Tibial artery (tissue), 4 donors: Measurements from ENCODE around the gene TEAD4.
A peak's percentile ranks its signal among the peaks of the same experiment; 100 is the strongest.

Experiments used
- DNase-seq, 2 donors: peaks; one replicate each; pipeline ENCODE4 v3.0.0-alpha.2; 2019
- H3K27ac ChIP-seq, 2 donors: fragments of 200-600 bp; sonication (generic) in 1 of 2; 1 replicate in 1 of 2; 2 replicates in 1 of 2; pipeline ENCODE4 v1.5.1; 2018 to 2019; ENCODE audit warnings: mild to moderate bottlenecking in 1 of 2
- H3K27me3 ChIP-seq, 2 donors: fragments of 200-600 bp; sonication (generic) in 1 of 2; one replicate each; pipeline versions ENCODE4 v1.5.1 to v1.6.0; 2016 to 2019
- H3K36me3 ChIP-seq, 3 donors: fragments of 200-600 bp; sonication (generic) in 2 of 3; one replicate each; pipeline ENCODE4 v1.5.1; 2016 to 2019; ENCODE audit warnings: mild to moderate bottlenecking in 2 of 3
- H3K4me1 ChIP-seq, 4 donors: fragments of 200-600 bp; sonication (generic) in 2 of 4; 1 replicate in 3 of 4; 2 replicates in 1 of 4; pipeline ENCODE4 v1.5.1; 2016 to 2019
- H3K4me3 ChIP-seq, 2 donors: fragments of 200-600 bp; sonication (generic) in 1 of 2; 1 replicate in 1 of 2; 2 replicates in 1 of 2; pipeline ENCODE4 v1.5.1; 2018 to 2019; ENCODE audit warnings: mild to moderate bottlenecking in 2 of 2
- H3K9me3 ChIP-seq, 3 donors: fragments of 200-600 bp; sonication (generic) in 1 of 3; one replicate each; pipeline ENCODE4 v1.5.1; 2016 to 2019
- intact Hi-C: fragments of 100-400 bp; cut with DNase I; formaldehyde crosslinking; loops from one replicate; pipeline ENCODE4 v1.15.0; 2023; ENCODE audit warnings: low total_unique reads
- TF ChIP-seq, protein P1 (sequence below), 2 experiments: fragments of 200-600 bp in 1 of 2; fragments of 450-650 bp in 1 of 2; IDR thresholded peaks; one replicate each; pipeline ENCODE4 v1.5.1; 2017 to 2019; ENCODE audit warnings: antibody characterized with exemption in 2 of 2, mild to moderate bottlenecking in 1 of 2, moderate library complexity in 1 of 2

The TEAD4 gene

DNA sequence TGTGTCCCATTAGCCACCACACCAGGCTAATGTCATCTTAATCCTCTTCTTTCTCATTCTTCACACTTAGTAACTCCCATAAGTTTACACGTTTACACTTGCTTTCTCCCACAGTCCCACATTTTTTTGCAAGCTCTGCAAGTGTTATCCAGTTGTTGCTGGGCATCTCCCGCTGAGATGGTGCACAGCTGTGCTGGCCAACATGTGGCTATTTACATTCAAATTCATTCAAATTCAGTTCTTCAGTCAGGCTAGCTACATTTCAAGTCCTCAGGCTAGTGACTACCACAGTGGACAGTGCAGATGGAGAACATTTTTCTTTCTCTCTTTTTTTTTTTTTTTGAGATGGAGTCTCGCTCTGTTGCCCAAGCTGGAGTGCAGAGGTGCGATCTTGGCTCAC, 9.8 kb upstream of the TEAD4 start:
- Histone ChIP-seq H3K9me3 (no peaks in the 10 kb centered on the region), H3K36me3 (no peaks in the 10 kb centered on the region), H3K27ac (no peak overlapping the region), H3K4me3 (no peak overlapping the region), H3K4me1 (peaks cover 0 to 3% (median 0%) of the 10 kb centered on the region in 4 donors), H3K27me3 (no peaks in the 10 kb centered on the region)
- intact Hi-C loops, result no loop called here
- DNase-seq, result no peak
- TF ChIP-seq, protein P1, sequence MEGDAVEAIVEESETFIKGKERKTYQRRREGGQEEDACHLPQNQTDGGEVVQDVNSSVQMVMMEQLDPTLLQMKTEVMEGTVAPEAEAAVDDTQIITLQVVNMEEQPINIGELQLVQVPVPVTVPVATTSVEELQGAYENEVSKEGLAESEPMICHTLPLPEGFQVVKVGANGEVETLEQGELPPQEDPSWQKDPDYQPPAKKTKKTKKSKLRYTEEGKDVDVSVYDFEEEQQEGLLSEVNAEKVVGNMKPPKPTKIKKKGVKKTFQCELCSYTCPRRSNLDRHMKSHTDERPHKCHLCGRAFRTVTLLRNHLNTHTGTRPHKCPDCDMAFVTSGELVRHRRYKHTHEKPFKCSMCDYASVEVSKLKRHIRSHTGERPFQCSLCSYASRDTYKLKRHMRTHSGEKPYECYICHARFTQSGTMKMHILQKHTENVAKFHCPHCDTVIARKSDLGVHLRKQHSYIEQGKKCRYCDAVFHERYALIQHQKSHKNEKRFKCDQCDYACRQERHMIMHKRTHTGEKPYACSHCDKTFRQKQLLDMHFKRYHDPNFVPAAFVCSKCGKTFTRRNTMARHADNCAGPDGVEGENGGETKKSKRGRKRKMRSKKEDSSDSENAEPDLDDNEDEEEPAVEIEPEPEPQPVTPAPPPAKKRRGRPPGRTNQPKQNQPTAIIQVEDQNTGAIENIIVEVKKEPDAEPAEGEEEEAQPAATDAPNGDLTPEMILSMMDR (IDR thresholded peaks at IDR 0.05), result no peak

DNA sequence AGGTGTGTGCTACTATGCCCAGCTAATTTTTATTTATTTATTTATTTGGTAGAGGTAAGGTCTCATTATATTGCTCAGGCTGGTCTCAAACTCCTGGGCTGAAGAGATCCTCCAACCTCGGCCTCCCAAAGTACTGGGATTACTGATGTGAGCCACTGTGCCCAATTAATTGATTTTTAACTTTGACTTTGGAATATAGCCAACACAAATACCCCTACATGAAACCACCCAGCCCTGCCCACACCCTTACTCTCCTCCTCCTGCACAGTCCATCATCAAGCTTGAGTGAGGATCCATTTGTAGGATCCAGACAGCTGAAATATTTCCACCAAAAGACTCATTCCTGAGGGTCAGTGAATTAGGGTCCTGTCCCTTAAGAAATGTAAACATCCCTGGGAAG, 3.3 kb upstream of the TEAD4 start:
- Histone ChIP-seq H3K9me3 (no peaks in the 10 kb centered on the region), H3K36me3 (no peaks in the 10 kb centered on the region), H3K4me3 (no peak overlapping the region), H3K27ac (no peak overlapping the region), H3K27me3 (no peaks in the 10 kb centered on the region), H3K4me1 (peaks cover 0 to 21% (median 17%) of the 10 kb centered on the region in 4 donors)
- TF ChIP-seq, protein P1 (IDR thresholded peaks at IDR 0.05), result no peak
- no peak for DNase-seq
- intact Hi-C loops, result no loop called here

DNA sequence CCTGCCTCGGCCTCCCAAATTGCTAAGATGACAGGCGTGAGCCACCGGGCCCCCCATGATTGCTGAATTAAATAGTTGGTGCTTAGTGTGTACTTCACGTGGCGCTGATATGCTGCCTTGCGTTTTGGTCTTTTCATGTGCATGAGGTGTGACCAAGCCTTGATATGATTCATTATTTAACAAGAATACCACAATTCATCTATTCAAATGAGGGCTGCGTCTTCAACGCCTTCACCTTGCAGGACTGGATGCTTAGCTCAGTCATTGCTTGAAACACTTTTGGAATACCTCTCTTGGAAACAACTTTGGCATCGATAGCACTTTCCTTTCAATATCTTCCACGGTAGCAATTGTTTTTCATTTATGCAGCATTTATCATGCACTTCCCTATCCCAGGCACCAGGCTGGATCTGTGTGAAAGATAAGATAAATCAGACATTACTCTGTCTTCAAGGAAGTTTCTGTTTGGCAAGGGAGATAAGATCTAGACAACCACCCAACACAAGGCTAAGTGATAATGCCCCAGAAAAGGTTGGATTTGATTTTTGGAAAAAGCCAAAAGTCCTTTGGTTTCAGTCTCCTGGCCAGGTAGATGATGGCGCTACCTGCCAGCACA, 1.3 kb upstream of the TEAD4 start:
- Histone ChIP-seq H3K4me3 (peak overlapping the region; percentile 69 to 89), H3K36me3 (no peaks in the 10 kb centered on the region), H3K27ac (peak overlapping the region; percentile 89), H3K4me1 (peaks cover 0 to 28% (median 22%) of the 10 kb centered on the region in 4 donors), H3K9me3 (no peaks in the 10 kb centered on the region), H3K27me3 (no peaks in the 10 kb centered on the region)
- no peak for DNase-seq
- intact Hi-C loops, result no loop called here
- TF ChIP-seq, protein P1 (IDR thresholded peaks at IDR 0.05), result no peak

DNA sequence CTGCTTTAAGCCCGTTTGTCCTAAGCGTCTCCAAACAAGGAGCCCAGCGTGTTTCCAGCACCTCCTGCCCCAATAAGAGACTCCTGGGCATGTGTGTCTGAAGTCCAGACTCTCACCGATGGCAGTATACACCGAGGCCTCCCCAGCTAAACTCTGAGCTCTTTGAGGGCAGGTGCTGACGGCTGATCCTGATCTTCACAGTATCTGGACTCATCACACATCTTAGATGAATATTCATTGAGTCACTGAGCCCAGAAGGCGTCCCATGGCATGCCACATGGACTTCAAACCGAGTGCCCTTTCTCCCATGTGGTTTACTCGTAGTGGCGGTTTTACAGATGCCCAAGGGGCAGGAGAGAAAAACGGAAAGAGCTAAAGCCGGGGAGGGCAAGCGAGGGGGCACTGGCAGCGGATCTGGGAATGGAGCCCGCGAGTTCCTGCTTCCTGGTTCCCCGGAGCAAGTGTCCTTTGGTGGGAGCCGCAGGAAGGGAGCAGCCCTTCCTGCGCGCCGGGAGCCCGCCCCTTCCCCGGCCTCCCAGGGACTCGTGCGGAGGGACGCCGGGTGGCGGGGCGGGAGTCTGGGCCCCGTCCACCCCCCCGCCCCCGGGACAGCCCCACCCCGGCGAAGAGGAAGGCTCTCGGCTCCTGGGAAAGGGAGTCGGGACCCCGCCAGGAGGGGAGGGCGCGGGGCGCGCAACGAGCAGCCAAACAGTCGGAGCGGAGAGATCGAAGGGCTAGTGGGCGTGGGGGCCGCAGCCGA, 585 bp upstream of the TEAD4 start:
- DNase-seq, result peak; percentile 37 to 78
- Histone ChIP-seq H3K4me1 (peaks cover 0 to 28% (median 22%) of the 10 kb centered on the region in 4 donors), H3K9me3 (no peaks in the 10 kb centered on the region), H3K27me3 (no peaks in the 10 kb centered on the region), H3K4me3 (peak overlapping the region; percentile 69 to 89), H3K36me3 (no peaks in the 10 kb centered on the region), H3K27ac (peak overlapping the region; percentile 89)
- TF ChIP-seq, protein P1 (IDR thresholded peaks at IDR 0.05), result no peak
- intact Hi-C loops, result no loop called here

DNA sequence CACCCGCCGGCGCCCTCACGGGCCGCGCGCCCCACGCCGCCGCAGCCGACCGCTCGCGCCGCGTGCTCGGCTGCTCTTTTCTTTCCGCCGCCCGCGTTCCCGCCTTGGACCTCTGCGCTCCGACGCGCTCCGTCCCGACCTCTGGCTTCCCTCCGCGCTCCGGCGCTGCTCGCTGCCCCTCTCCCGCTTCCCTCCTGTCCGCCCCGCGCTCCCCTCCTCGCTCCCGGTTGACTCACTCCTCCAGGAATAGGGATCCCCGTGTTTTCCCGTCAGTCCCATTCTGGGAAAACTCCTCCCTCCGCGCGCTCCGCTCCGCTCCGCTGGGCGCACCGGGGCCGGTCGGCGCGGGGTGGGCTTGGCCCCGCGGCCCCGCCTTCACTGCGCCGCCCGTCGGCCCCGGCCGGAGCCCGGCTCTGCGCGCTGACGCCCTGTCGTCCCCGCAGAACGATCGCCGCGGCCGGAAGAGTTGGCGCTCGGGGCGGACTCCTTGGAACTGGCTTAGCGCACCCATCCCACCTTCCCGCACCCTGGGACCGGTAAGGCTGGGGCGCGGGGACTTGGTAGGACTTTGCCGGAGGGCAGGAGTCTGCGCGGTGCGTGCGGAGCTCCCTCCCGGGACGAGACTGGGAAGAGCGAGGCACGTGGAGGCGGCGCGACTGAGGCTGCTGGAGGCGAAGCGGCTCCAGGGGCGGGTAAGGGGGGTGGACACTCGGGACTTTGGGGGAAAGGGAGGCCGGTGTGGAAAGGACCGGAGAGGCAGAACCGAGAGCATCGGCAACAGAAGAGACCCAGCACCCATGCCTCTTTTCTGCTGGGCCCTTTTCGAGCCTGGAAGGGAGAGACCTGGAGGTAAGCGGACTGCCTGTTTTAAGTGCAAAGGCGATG, 550 bp downstream of the TEAD4 start:
- H3K27ac ChIP-seq, result peak overlapping the region; percentile 89
- H3K4me3 ChIP-seq, result peak overlapping the region; percentile 69 to 89

More for the DNA sequence above, 550 bp downstream of the TEAD4 start:
- Histone ChIP-seq H3K9me3 (no peaks in the 10 kb centered on the region), H3K4me1 (peaks cover 0 to 28% (median 22%) of the 10 kb centered on the region in 4 donors), H3K27me3 (no peaks in the 10 kb centered on the region), H3K36me3 (no peaks in the 10 kb centered on the region)
- intact Hi-C loops, result no loop called here
- TF ChIP-seq, protein P1 (IDR thresholded peaks at IDR 0.05), result no peak
- DNase-seq, result peak; percentile 59 to 82
